Head of caudate nucleus (tissue), 42 donors: Measurements from ENCODE around the gene KCNJ10.

Source experiments
- DNase-seq, 42 donors: peaks; one replicate each; pipeline versions ENCODE4 v3.0.0 to v3.0.0-alpha.2; 2020 to 2021; ENCODE audit warnings: mixed read lengths in 7 of 42
- intact Hi-C: fragments of 100-400 bp; cut with DNase I; formaldehyde crosslinking; loops from one replicate; pipeline ENCODE4 v1.15.0; 2022

The KCNJ10 gene

GRCh38 chr1:159986531-159986930, 83.4 kb downstream of the KCNJ10 start:
- intact Hi-C loops, result no loop called here
- DNase-seq, result peak in 1 of 42 donors; percentile 13

GRCh38 chr1:159986093-159986492, 83.9 kb downstream of the KCNJ10 start:
- DNase-seq, result no peak
- intact Hi-C loops, result no loop called here

GRCh38 chr1:159985473-159985872, 84.5 kb downstream of the KCNJ10 start:
- DNase-seq, result peak in 1 of 42 donors; percentile 33
- intact Hi-C loops, result no loop called here

- DNase-seq, result peak in 2 of 42 donors; percentile 1 to 33
- intact Hi-C loops, result no loop called here
These were observed 86.3 kb downstream of the KCNJ10 start for GRCh38 chr1:159983681-159984080.

- intact Hi-C loops, result no loop called here
- peak in 1 of 42 donors; percentile 30 for DNase-seq
These were observed 87.7 kb downstream of the KCNJ10 start for GRCh38 chr1:159982280-159982679.

GRCh38 chr1:159981351-159982055, 88.5 kb downstream of the KCNJ10 start:
- peak in 2 of 42 donors; percentile 2 to 16 for DNase-seq
- intact Hi-C loops, result no loop called here

- DNase-seq, result peak in 1 of 42 donors; percentile 13
- intact Hi-C loops, result no loop called here
These were observed 89.2 kb downstream of the KCNJ10 start for GRCh38 chr1:159980786-159981185.

GRCh38 chr1:159980076-159980475, 89.9 kb downstream of the KCNJ10 start:
- DNase-seq, result peak in 1 of 42 donors; percentile 31
- intact Hi-C loops, result no loop called here

- intact Hi-C loops, result no loop called here
These were observed 90.7 kb downstream of the KCNJ10 start for GRCh38 chr1:159979257-159979656.

GRCh38 chr1:159978107-159978398, 91.9 kb downstream of the KCNJ10 start:
- DNase-seq, result peak in 1 of 42 donors; percentile 28
- intact Hi-C loops, result no loop called here

More at GRCh38 chr1:159979257-159979656, 90.7 kb downstream of the KCNJ10 start:
- DNase-seq, result no peak

GRCh38 chr1:159977364-159978106, 92.4 kb downstream of the KCNJ10 start:
- intact Hi-C loops, result no loop called here
- DNase-seq, result no peak

GRCh38 chr1:159974350-159974965, 95.5 kb downstream of the KCNJ10 start:
- intact Hi-C loops, result no loop called here
- DNase-seq, result peak in 3 of 42 donors; percentile 4 to 18 (median 14)

- peak in 1 of 42 donors; percentile 23 for DNase-seq
- intact Hi-C loops, result no loop called here
These were observed 96.5 kb downstream of the KCNJ10 start for GRCh38 chr1:159973350-159973940.

- DNase-seq, result peak in 1 of 42 donors; percentile 20
- intact Hi-C loops, result no loop called here
These were observed 97.3 kb downstream of the KCNJ10 start for GRCh38 chr1:159972443-159973205.

- intact Hi-C loops, result no loop called here
- peak in 2 of 42 donors; percentile 10 for DNase-seq
These were observed 99.0 kb downstream of the KCNJ10 start for GRCh38 chr1:159970932-159971342.

GRCh38 chr1:159968901-159969300, 101.1 kb downstream of the KCNJ10 start:
- intact Hi-C loops, result no loop called here

GRCh38 chr1:159965263-159965662, 104.7 kb downstream of the KCNJ10 start:
- no peak for DNase-seq
- intact Hi-C loops, result no loop called here

More at GRCh38 chr1:159968901-159969300, 101.1 kb downstream of the KCNJ10 start:
- DNase-seq, result peak in 1 of 42 donors; percentile 2

GRCh38 chr1:159964144-159964543, 105.8 kb downstream of the KCNJ10 start:
- intact Hi-C loops, result no loop called here
- no peak for DNase-seq

GRCh38 chr1:159962176-159962575, 107.8 kb downstream of the KCNJ10 start:
- intact Hi-C loops, result no loop called here
- no peak for DNase-seq
